ENCODE measurements around the gene ADGRV1.

DNA sequence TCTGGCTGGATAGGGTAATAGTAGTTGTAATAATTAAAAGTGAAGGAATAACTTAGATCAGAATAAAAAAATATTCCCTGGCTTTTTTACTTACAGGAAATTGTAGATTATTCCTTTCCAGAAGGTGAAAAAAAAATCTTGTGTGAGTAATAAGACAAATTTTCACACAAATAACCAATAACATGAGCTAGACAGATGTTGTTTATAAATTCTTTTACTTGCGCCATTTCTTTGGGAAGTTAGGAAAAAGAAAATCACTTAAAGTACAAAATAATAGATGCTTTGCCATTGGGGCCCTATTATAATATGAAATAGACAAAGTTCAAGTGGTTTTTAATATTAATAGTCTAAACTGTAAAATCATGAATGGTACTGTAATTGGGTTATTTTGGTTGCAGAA is 620.4 kb downstream of the ADGRV1 start:
- TF ChIP-seq, protein P1, sequence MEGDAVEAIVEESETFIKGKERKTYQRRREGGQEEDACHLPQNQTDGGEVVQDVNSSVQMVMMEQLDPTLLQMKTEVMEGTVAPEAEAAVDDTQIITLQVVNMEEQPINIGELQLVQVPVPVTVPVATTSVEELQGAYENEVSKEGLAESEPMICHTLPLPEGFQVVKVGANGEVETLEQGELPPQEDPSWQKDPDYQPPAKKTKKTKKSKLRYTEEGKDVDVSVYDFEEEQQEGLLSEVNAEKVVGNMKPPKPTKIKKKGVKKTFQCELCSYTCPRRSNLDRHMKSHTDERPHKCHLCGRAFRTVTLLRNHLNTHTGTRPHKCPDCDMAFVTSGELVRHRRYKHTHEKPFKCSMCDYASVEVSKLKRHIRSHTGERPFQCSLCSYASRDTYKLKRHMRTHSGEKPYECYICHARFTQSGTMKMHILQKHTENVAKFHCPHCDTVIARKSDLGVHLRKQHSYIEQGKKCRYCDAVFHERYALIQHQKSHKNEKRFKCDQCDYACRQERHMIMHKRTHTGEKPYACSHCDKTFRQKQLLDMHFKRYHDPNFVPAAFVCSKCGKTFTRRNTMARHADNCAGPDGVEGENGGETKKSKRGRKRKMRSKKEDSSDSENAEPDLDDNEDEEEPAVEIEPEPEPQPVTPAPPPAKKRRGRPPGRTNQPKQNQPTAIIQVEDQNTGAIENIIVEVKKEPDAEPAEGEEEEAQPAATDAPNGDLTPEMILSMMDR (IDR thresholded peaks at IDR 0.05; ENCODE audit: insufficient read depth, low read depth, low read length), result no peak
- TF ChIP-seq EZH2 (IDR thresholded peaks at IDR 0.05; ENCODE audit: insufficient read depth, low read length), result no peak
